ENCODE measurements around the gene CCDC12.
"Not testable (repeated sequence)": the region's sequence is repeated elsewhere in the genome, so short reads cannot be mapped to it uniquely, and the experiment has no call there.

Gene CCDC12

GRCh38 chr3:46922426-46922825, 54.1 kb downstream of the CCDC12 start:
- no peak for DNase-seq (ENCODE audit: low read depth)

- DNase-seq (ENCODE audit: low read depth), result no peak
Measured at GRCh38 chr3:46921871-46922271, 54.7 kb downstream of the CCDC12 start.

- DNase-seq (ENCODE audit: low read depth), result no peak
Measured at GRCh38 chr3:46921041-46921440, 55.5 kb downstream of the CCDC12 start.

- DNase-seq (ENCODE audit: low read depth), result no peak
Measured at GRCh38 chr3:46918634-46919033, 57.9 kb downstream of the CCDC12 start.

- DNase-seq (ENCODE audit: low read depth), result no peak
Measured at GRCh38 chr3:46918202-46918601, 58.3 kb downstream of the CCDC12 start.

GRCh38 chr3:46917257-46917656, 59.3 kb downstream of the CCDC12 start:
- no peak for DNase-seq (ENCODE audit: low read depth)

GRCh38 chr3:46916799-46917198, 59.7 kb downstream of the CCDC12 start:
- DNase-seq (ENCODE audit: low read depth), result no peak

GRCh38 chr3:46916278-46916677, 60.3 kb downstream of the CCDC12 start:
- DNase-seq (ENCODE audit: low read depth), result no peak

- no peak for DNase-seq (ENCODE audit: low read depth)
Measured at GRCh38 chr3:46915297-46915822, 61.2 kb downstream of the CCDC12 start.

- no peak for DNase-seq (ENCODE audit: low read depth)
Measured at GRCh38 chr3:46914849-46915248, 61.7 kb downstream of the CCDC12 start.

- DNase-seq (ENCODE audit: low read depth), result no peak
Measured at GRCh38 chr3:46913644-46914043, 62.9 kb downstream of the CCDC12 start.

- DNase-seq (ENCODE audit: low read depth), result no peak
Measured at GRCh38 chr3:46912986-46913385, 63.6 kb downstream of the CCDC12 start.

- not testable (repeated sequence) for DNase-seq (ENCODE audit: low read depth)
Measured at GRCh38 chr3:46910914-46911313, 65.6 kb downstream of the CCDC12 start.

GRCh38 chr3:46910166-46910760, 66.3 kb downstream of the CCDC12 start:
- DNase-seq (ENCODE audit: low read depth), result no peak

- DNase-seq (ENCODE audit: low read depth), result peak; percentile 69
Measured at GRCh38 chr3:46909535-46910161, 66.9 kb downstream of the CCDC12 start.

GRCh38 chr3:46908986-46909534, 67.5 kb downstream of the CCDC12 start:
- DNase-seq (ENCODE audit: low read depth), result no peak

GRCh38 chr3:46908294-46908985, 68.1 kb downstream of the CCDC12 start:
- no peak for DNase-seq (ENCODE audit: low read depth)

GRCh38 chr3:46907960-46908293, 68.6 kb downstream of the CCDC12 start:
- DNase-seq (ENCODE audit: low read depth), result no peak

- no peak for DNase-seq (ENCODE audit: low read depth)
Measured at GRCh38 chr3:46907271-46907670, 69.3 kb downstream of the CCDC12 start.

- DNase-seq (ENCODE audit: low read depth), result no peak
Measured at GRCh38 chr3:46906471-46907058, 70.0 kb downstream of the CCDC12 start.

GRCh38 chr3:46905661-46906451, 70.7 kb downstream of the CCDC12 start:
- no peak for DNase-seq (ENCODE audit: low read depth)

- no peak for DNase-seq (ENCODE audit: low read depth)
Measured at GRCh38 chr3:46905213-46905560, 71.4 kb downstream of the CCDC12 start.
